ENCODE measurements around the gene ROCK1.

The ROCK1 gene

GRCh38 chr18:21105936-21106335, 5.7 kb downstream of the ROCK1 start:
- peak; percentile 34 for DNase-seq

GRCh38 chr18:21101172-21101571, 10.4 kb downstream of the ROCK1 start:
- DNase-seq, result no peak

GRCh38 chr18:21100678-21101077, 10.9 kb downstream of the ROCK1 start:
- DNase-seq, result no peak

GRCh38 chr18:21100146-21100545, 11.5 kb downstream of the ROCK1 start:
- DNase-seq, result no peak

- DNase-seq, result no peak
Measured at GRCh38 chr18:21099442-21099841, 12.2 kb downstream of the ROCK1 start.

GRCh38 chr18:21096760-21097159, 14.9 kb downstream of the ROCK1 start:
- no peak for DNase-seq

DNA sequence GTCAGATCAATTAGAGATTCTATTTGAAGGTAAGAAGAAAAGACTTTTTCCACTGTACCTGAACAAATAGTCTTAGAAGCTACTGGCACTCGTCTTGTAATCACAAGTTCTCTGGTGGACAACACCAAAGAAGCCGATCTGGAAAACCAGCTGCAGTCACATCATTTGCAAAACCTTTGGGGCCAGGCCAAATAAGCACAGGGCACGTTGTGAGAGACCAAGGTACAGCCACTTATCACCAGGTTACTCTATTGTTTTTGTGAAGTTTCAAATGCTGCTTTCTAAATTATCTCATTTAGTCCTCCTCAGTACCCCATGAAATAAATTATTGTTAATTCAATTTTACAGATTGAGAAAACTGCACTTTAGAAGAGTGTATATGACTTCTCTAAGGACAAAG, 18.5 kb downstream of the ROCK1 start:
- DNase-seq, result no peak

GRCh38 chr18:21090680-21091079, 20.9 kb downstream of the ROCK1 start:
- no peak for DNase-seq

DNA sequence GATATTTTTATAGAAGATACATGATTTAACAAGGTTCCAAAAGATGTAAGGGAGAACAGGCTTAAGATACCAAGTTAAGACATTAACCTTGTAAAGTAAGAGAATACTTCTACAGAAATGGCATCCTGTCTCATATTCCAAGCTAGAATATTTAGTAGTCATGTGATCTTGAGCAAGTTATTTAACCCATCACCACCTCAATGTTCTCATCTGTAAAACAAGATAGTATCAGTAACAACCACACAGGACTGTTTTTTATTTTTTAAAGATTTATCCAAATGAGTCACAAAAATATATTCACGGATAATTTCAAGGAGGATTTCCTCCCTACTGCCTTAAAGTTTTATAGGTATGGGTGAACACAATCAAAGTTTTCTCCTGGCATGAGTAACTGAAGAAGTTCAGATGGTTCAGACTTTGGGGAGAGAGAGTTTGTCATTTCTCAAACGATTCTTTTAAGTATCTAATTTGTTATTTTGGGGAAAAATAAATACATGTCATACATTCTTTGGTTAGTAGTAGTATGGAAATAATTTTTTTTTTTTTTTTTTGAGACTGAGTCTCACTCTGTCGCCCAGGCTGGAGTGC, 25.9 kb downstream of the ROCK1 start:
- DNase-seq, result no peak

- peak; percentile 42 for DNase-seq
Measured at GRCh38 chr18:21084511-21085078, 27.0 kb downstream of the ROCK1 start.

DNA sequence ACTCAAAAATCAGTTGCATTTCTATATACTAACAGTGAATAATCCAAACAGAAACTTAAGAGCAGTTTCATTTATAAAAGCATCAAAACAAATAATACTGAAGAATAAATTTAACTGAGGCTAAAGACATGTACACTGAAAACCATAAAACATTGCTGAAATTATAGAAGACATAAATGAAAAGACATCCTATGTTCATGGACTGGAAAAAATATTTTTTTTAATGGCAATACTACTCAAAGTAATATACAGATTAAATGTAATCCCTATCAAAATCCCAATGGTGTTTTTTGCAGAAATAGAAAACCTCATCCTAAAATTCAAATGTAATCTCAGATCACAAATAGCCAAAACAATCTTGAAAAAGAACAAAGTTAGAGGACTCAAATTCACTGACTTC, 28.6 kb downstream of the ROCK1 start:
- DNase-seq, result no peak

- no peak for DNase-seq
Measured at GRCh38 chr18:21081426-21081825, 30.2 kb downstream of the ROCK1 start.

DNA sequence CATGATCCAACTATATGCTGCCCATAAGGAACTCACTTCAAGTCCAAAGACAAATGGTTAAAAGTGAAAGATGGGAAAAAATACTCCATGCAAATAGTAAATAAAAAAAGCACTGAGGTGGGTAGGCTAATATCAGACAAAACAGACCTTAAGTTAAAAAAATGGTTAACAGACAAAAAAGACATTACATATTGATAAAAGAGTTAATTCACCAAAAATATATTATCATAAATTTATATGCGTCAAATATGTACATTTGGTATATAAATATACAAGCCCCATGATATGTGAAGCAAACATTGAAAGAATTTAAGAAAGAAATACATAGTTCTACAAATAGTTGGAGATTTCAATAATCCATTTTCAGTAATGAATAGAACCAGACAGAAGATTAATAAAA, 31.0 kb downstream of the ROCK1 start:
- DNase-seq, result no peak

GRCh38 chr18:21074336-21075323, 37.0 kb downstream of the ROCK1 start:
- DNase-seq, result no peak

- peak; percentile 8 for DNase-seq
Measured at GRCh38 chr18:21073180-21073579, 38.4 kb downstream of the ROCK1 start.

DNA sequence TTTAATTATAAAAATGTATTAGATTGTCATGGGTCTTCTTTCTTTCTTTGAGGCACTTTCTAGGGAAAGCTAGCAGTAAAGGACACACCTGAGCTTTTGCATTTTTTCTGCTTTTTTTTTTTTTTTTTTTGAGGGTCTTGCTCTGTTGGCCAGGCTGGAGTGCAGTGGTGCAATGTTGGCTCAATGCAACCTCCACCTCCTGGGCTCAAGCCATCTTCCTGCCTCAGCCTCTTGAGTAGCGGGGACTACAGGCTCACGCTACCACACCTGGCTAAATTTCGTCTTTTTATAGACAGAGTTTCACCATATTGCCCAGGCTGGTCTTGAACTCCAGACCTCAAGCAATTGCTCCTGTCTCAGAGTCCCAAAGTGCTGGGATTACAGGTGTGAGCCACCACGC, 40.5 kb downstream of the ROCK1 start:
- no peak for DNase-seq

GRCh38 chr18:21069468-21069867, 42.1 kb downstream of the ROCK1 start:
- no peak for DNase-seq

GRCh38 chr18:21064347-21064746, 47.3 kb downstream of the ROCK1 start:
- DNase-seq, result no peak

DNA sequence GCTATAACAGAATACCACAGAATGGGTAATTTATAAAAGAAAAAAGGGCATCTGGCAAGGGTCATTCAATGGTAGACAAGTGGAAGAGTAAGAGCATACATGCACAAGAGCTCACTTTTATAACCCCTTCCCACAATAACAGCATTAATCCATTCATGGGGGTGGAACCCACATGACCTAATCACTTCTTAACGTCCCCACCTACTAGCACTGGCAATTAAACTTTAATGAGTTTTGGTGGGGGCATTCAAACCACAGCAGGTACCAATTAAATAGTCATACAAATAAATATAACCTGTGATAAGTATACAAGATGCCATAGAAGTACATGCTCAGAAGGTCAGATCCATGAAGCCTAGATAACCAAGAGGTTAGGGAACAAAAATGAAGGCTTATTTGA, 48.6 kb downstream of the ROCK1 start:
- DNase-seq, result no peak

DNA sequence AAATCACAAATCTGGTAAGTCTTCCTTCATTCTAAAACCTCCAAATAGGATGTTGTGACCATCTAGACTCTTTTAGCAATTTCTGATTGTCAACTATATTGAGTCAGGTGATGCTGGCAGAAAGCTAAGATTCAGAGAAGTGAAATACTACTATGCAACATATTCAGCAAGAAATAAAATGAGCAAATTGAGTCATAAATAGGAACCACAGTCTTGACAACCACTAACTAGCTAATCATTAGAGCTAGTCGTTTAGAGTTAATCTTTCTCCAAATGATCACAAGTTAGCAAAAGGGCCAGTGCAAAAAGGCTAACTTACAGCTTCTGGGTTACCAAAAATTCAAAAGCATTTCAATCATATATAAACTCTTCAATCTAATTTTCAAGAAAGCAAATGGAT, 54.5 kb downstream of the ROCK1 start:
- peak; percentile 12 for DNase-seq

- DNase-seq, result no peak
Measured at GRCh38 chr18:21056545-21056944, 55.1 kb downstream of the ROCK1 start.

- DNase-seq, result peak; percentile 13
Measured at GRCh38 chr18:21054252-21054821, 57.3 kb downstream of the ROCK1 start.

DNA sequence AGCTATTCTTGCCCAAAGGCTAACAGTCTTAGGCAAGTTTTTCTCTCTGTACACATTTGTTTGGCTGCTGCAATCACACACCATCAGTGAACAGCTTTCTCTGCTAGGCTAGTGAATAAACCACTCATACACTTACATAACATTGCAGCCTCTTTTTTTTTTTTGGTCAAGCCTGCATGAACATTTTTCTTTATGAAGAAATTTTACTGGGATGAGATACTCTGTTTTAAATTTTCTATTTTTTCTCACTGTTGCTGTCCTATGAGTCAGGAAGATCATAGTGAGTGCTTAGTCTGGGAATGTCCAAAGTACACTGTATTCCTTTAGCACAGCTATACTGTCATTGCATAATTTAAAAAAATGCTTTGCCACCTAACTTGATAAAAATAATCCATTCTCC, 58.5 kb downstream of the ROCK1 start:
- DNase-seq, result peak; percentile 14

DNA sequence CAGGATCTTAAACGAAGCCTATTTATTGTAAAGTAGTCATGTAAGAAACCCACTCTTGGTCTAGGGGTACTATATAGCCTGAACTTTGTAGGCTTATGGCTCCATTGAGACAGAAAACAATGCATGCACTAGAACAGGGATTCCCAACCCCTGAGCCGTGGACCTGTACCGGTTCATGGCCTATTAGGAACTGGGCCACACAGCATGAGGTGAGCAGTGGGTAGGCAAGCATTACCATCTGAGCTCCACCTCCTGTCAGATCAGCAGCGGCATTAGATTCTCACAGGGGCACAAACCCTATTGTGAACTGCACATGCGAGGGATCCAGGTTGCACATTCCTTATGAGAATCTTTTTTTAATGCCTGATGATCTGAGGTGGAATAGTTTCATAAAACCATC, 59.2 kb downstream of the ROCK1 start:
- DNase-seq, result no peak

Measured in suppressor macrophage treated with lipopolysaccharide for 4 hours (primary cell).